ENCODE data around the gene DTX3L. TPM values are rescaled to one million over a fixed set of nuclear protein-coding genes. Genes with fewer than 3 reads are reported as not detected.

The DTX3L gene
- total RNA-seq, 4 donors from 2014 or later = 23.7 to 24.6 (median 24.2) TPM

DNA sequence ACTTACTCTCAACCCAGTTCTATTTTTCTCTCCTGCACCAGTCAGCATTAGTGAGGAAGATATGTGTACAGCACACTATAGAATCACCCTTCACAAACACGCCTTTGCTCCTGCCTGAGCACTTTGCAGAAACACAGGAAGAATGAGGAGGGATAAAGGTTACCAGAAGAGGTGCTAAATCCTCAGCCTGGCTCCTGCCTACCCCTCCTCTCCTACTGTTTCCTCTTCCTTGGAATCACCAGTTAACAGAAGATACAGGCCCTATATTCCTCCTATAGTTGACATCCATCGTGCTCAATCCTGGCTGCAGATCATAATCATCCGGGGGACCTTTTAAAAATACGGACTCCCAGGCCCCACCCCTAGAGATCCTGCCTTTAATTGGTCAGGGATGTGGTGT lies 42.2 kb downstream of the DTX3L start:
- no peak overlapping the region for H3K27ac ChIP-seq
- no peaks in the 10 kb centered on the region for H3K36me3 ChIP-seq
- TF ChIP-seq POLR2AphosphoS5 (IDR thresholded peaks at IDR 0.05) = no peak
- no peak for TF ChIP-seq CTCF (IDR thresholded peaks at IDR 0.05)
- TF ChIP-seq EP300 (IDR thresholded peaks at IDR 0.05) = no peak
- no peak for TF ChIP-seq POLR2A (IDR thresholded peaks at IDR 0.05)
- WGBS, 2 donors (ENCODE audit: low coverage in 1 of 2) = 65 to 67% methylated on average over 4 of the region's 4 CpGs
- H3K27me3 ChIP-seq = no peaks in the 10 kb centered on the region
- H3K9me3 ChIP-seq = no peaks in the 10 kb centered on the region
- no peak for ATAC-seq
- no peaks in the 10 kb centered on the region for H3K4me1 ChIP-seq
- H3K4me3 ChIP-seq = no peak overlapping the region

DNA sequence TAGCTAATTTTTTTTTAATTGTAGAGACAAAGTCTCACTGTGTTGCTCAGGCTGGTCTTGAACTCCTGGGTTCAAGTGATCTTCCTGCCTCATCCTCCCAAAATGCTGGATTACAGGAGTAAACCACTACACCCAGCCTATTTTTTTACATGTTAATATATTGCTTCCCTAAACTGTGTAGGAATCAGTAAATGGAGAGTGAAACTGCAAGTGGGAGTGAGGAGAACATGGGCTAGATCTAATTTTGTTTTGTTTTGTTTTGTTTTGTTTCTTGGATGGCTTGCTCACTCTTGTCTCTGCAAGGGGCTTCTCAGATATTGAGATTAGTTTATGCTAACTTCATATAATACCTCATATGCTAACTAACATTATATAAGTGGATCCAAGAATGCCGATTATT lies 44.8 kb downstream of the DTX3L start:
- H3K4me1 ChIP-seq = no peaks in the 10 kb centered on the region
- TF ChIP-seq POLR2AphosphoS5 (IDR thresholded peaks at IDR 0.05) = no peak
- no peak for TF ChIP-seq POLR2A (IDR thresholded peaks at IDR 0.05)
- no peak for TF ChIP-seq EP300 (IDR thresholded peaks at IDR 0.05)
- no peak for TF ChIP-seq CTCF (IDR thresholded peaks at IDR 0.05)
- H3K27ac ChIP-seq = no peak overlapping the region
- no peaks in the 10 kb centered on the region for H3K36me3 ChIP-seq
- no peaks in the 10 kb centered on the region for H3K9me3 ChIP-seq
- H3K27me3 ChIP-seq = no peaks in the 10 kb centered on the region
- ATAC-seq = no peak
- 86% methylated on average over 1 of the region's 1 CpG; no CpG with 5 or more reads in 1 of the 2 donors for WGBS, 2 donors (ENCODE audit: low coverage in 1 of 2)
- no peak overlapping the region for H3K4me3 ChIP-seq

- Histone ChIP-seq H3K4me1 (no peaks in the 10 kb centered on the region), H3K27ac (no peak overlapping the region), H3K36me3 (no peaks in the 10 kb centered on the region), H3K4me3 (no peak overlapping the region), H3K9me3 (no peaks in the 10 kb centered on the region), H3K27me3 (no peaks in the 10 kb centered on the region)
- no peak for TF ChIP-seq POLR2A (IDR thresholded peaks at IDR 0.05)
- ATAC-seq = no peak
- WGBS, 2 donors (ENCODE audit: low coverage in 1 of 2) = 80 to 85% methylated on average over 6 to 7 of the region's 7 CpGs
These were observed 45.8 kb downstream of the DTX3L start for GRCh38 chr3:122609798-122610559.

DNA sequence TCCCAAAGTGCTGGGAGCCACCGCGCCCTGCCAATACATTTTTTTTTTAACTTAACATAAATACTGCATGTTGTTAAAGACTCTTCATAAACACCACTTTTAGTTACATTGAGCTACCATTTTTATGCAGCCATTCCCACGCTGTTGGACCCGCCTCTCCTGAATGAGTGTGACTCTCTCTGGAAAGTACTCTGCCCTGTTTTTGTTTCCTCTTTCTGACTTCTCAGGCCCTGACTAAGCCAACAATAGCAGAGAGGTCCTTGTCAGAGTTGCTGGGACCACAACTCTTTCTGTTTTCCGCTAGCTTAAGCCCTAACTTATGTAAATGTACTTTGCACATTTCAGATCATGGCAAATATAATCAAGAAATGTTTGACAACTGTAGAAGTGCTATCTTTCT lies 48.6 kb downstream of the DTX3L start:
- Histone ChIP-seq H3K36me3 (no peaks in the 10 kb centered on the region), H3K27me3 (no peaks in the 10 kb centered on the region), H3K27ac (no peak overlapping the region), H3K4me3 (no peak overlapping the region), H3K9me3 (no peaks in the 10 kb centered on the region), H3K4me1 (no peaks in the 10 kb centered on the region)
- no peak for TF ChIP-seq POLR2AphosphoS5 (IDR thresholded peaks at IDR 0.05)
- no peak for TF ChIP-seq POLR2A (IDR thresholded peaks at IDR 0.05)
- no peak for TF ChIP-seq EP300 (IDR thresholded peaks at IDR 0.05)
- no peak for TF ChIP-seq CTCF (IDR thresholded peaks at IDR 0.05)
- ATAC-seq = no peak
- 93% methylated on average over 2 to 5 of the region's 5 CpGs for WGBS, 2 donors (ENCODE audit: low coverage in 1 of 2)

- Histone ChIP-seq H3K4me1 (no peaks in the 10 kb centered on the region), H3K27me3 (no peaks in the 10 kb centered on the region), H3K4me3 (no peak overlapping the region), H3K27ac (no peak overlapping the region), H3K9me3 (no peaks in the 10 kb centered on the region), H3K36me3 (no peaks in the 10 kb centered on the region)
- WGBS, 2 donors (ENCODE audit: low coverage in 1 of 2) = 36 to 63% methylated on average over 3 of the region's 3 CpGs
- TF ChIP-seq EP300 (IDR thresholded peaks at IDR 0.05) (no peak), POLR2AphosphoS5 (IDR thresholded peaks at IDR 0.05) (no peak)
- ATAC-seq = no peak
These were observed 51.2 kb downstream of the DTX3L start for GRCh38 chr3:122615303-122615702.

DNA sequence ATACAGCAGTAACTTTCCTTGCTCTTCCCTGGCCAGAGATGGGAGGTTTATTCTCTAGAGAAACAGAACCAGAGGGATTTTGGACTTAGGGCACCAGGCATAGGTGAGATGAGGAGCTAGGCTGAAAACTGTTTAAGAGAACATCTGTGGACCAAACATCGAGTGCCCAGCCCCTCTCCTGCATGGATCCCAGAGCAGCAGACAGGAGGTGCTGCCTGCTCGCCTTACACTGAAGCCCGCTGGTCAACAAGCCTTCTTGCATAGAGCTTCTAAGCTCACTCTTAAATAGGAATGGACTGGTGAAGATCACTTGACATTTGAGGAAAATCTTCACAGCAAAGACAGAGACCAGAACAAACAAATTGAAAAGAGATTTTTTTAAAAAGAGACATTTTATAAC lies 54.5 kb downstream of the DTX3L start:
- ATAC-seq = no peak
- Histone ChIP-seq H3K9me3 (no peaks in the 10 kb centered on the region), H3K27ac (no peak overlapping the region), H3K36me3 (no peaks in the 10 kb centered on the region), H3K4me3 (no peak overlapping the region), H3K27me3 (no peaks in the 10 kb centered on the region), H3K4me1 (no peaks in the 10 kb centered on the region)
- 57 to 90% methylated on average over 2 of the region's 3 CpGs for WGBS, 2 donors (ENCODE audit: low coverage in 1 of 2)
- TF ChIP-seq CTCF (IDR thresholded peaks at IDR 0.05) (no peak), EP300 (IDR thresholded peaks at IDR 0.05) (no peak), POLR2AphosphoS5 (IDR thresholded peaks at IDR 0.05) (no peak), POLR2A (IDR thresholded peaks at IDR 0.05) (no peak)
